LNCaP clone FGC (cell line): ENCODE results near the gene STAG3.
"Not testable (repeated sequence)": the region's sequence is repeated elsewhere in the genome, so short reads cannot be mapped to it uniquely, and the experiment has no call there.

Experiments used
- DNase-seq: peaks from one replicate; pipeline ENCODE4 v3.0.0-alpha.2; 2011; ENCODE audit warnings: low read depth
- H3K4me3 ChIP-seq: 2 replicates; pipeline ENCODE4 v1.5.1; 2011; ENCODE audit warnings: mild to moderate bottlenecking, low read depth, low read length, control low read depth
- CTCF ChIP-seq: IDR thresholded peaks from 2 replicates; pipeline ENCODE4 v1.5.1; 2012; ENCODE audit warnings: mild to moderate bottlenecking; ENCODE audit not compliant: control insufficient read depth, insufficient read depth; ENCODE audit errors: extremely low read depth

Gene STAG3

GRCh38 chr7:100217934-100218333 lies 40.2 kb downstream of the STAG3 start:
- not testable (repeated sequence) for DNase-seq, H3K4me3 ChIP-seq
- peak; percentile 61 for TF ChIP-seq CTCF

GRCh38 chr7:100219271-100219737 lies 41.6 kb downstream of the STAG3 start:
- TF ChIP-seq CTCF: no peak
- no peak for DNase-seq
- no peak overlapping the region for H3K4me3 ChIP-seq

GRCh38 chr7:100219801-100220585 lies 42.3 kb downstream of the STAG3 start, which contains the start of gene PVRIG:
Gene PVRIG, plus strand, starts transcription at chr7:100219949. Its CDS starts 22 bp downstream, at chr7:100219971.
- not testable (repeated sequence) for H3K4me3 ChIP-seq, DNase-seq

GRCh38 chr7:100220586-100221230 lies 43.0 kb downstream of the STAG3 start:
- DNase-seq: no peak
- no peak overlapping the region for H3K4me3 ChIP-seq
- TF ChIP-seq CTCF: no peak

- no peak overlapping the region for H3K4me3 ChIP-seq
- no peak for DNase-seq
These were observed 43.6 kb downstream of the STAG3 start for GRCh38 chr7:100221231-100221718.

GRCh38 chr7:100221767-100222444 lies 44.2 kb downstream of the STAG3 start:
- DNase-seq: no peak
- no peak for TF ChIP-seq CTCF
- H3K4me3 ChIP-seq: no peak overlapping the region

More at GRCh38 chr7:100221231-100221718, 43.6 kb downstream of the STAG3 start:
- no peak for TF ChIP-seq CTCF

GRCh38 chr7:100222445-100223132 lies 44.9 kb downstream of the STAG3 start:
- no peak overlapping the region for H3K4me3 ChIP-seq
- DNase-seq: no peak
- no peak for TF ChIP-seq CTCF

- not testable (repeated sequence) for H3K4me3 ChIP-seq, DNase-seq
These were observed 45.7 kb downstream of the STAG3 start for GRCh38 chr7:100223376-100223927.

GRCh38 chr7:100224891-100225290 lies 47.2 kb downstream of the STAG3 start:
- not testable (repeated sequence) for DNase-seq, H3K4me3 ChIP-seq

- not testable (repeated sequence) for DNase-seq, H3K4me3 ChIP-seq
These were observed 57.1 kb downstream of the STAG3 start for GRCh38 chr7:100234660-100235317.
